GM12874 (cell line): ENCODE measurements around the gene SPRY2.

Experiments
- CTCF ChIP-seq: IDR thresholded peaks from 2 replicates; pipeline ENCODE4 v1.5.1; 2011; ENCODE audit warnings: low read depth, mild to moderate bottlenecking, control low read depth, low read length, moderate library complexity; ENCODE audit not compliant: insufficient read depth

The SPRY2 gene

GRCh38 chr13:80338781-80339562, 2.0 kb downstream of the SPRY2 start:
- peak; percentile 21; the same call in 1 of the 2 replicates for TF ChIP-seq CTCF

- TF ChIP-seq CTCF, result no peak
Observed at GRCh38 chr13:80337288-80338081, 3.4 kb downstream of the SPRY2 start.

- no peak for TF ChIP-seq CTCF
Observed at GRCh38 chr13:80336776-80337287, 4.1 kb downstream of the SPRY2 start.

- TF ChIP-seq CTCF, result no peak
Observed at GRCh38 chr13:80336370-80336769, 4.6 kb downstream of the SPRY2 start.

GRCh38 chr13:80334597-80335260, 6.2 kb downstream of the SPRY2 start:
- TF ChIP-seq CTCF, result no peak

- TF ChIP-seq CTCF, result no peak
Observed at GRCh38 chr13:80331984-80332383, 8.9 kb downstream of the SPRY2 start.

- TF ChIP-seq CTCF, result no peak
Observed at GRCh38 chr13:80329250-80329649, 11.7 kb downstream of the SPRY2 start.
